Measurements from ENCODE around the gene ZNF771.

DNA sequence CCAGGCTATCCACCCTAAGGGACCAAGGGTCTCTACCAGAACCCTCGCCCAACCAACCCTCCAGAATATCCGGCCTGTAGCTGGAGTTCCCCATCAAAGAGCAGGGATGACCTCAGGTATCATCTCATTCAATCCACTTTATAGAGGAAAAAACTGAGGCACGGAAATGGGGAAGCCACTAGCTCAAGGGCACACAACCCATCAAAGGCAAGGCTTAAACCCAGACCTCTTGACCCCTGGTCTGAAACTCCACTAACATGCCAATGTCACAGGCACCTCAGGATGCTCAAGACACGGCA lies 38.7 kb upstream of the ZNF771 start:
- no peak for TF ChIP-seq CTCF (IDR thresholded peaks at IDR 0.05)
- no peak for TF ChIP-seq POLR2AphosphoS5 (IDR thresholded peaks at IDR 0.05)
